ENCODE measurements around the gene KIF22. TPM values are rescaled to one million over a fixed set of nuclear protein-coding genes. Genes with fewer than 3 reads are reported as not detected.

KIF22 gene
- polyA plus RNA-seq, 3 donors = 22.0 to 46.2 (median 28.9) TPM

DNA sequence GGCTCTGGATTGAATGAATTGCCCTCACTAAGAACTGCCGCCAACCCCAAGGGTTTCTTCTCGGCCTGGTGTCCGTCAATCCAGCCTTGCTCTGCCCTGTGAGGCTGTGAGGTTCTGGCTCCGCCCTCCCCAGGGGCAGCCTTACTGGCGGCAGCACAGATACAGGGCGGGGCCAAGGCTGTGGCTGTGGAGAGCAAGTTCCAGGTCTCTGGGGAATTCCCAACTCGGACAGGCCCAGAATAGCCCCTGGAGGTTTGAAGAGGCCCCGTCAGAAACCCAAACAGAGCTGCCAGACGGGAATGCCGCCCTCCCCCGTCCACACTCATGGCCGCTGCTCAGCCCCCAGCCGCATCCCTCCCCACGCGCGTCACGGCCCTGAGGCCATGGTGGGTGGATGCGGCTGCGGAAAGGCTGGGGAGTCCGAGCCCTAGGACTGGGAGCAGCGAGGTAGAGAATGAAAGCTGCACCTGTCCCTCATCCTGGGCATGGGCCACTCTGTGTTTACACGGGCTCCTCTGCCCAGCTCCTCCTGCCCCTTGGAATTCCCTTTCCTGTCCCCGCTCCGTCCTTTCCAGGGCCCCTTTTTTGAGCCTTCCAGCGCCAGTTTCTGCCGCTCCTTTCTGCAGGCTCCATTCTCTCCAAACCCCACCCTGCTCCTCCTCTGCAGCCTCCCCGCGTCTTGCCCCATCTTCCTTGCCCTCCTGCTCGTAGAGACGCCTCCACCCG is 20.8 kb downstream of the KIF22 start:
- intact Hi-C loops (cut with micrococcal nuclease) = loop anchor here in 1 of 2 donors (10.0 kb wide), 1 partner anchor 183 kb away; the partner anchor contains the start of genes HIRIP3 and INO80E
- under 1% methylated on average over 28 of the region's 31 CpGs for WGBS (ENCODE audit: insufficient coverage)
- Histone ChIP-seq H3K9ac (ENCODE audit: insufficient read depth, low read length, poor library complexity, severe bottlenecking) (peak overlapping the region; percentile 50), H3K4me2 (replicated peaks; ENCODE audit: extremely low read depth, low read length, poor library complexity, severe bottlenecking) (peak overlapping the region; percentile 76), H2AFZ (ENCODE audit: insufficient read depth, low read depth, low read length, poor library complexity, severe bottlenecking) (peak overlapping the region; percentile 70), H3K4me3 (replicated peaks in 1 of 3; ENCODE audit: low read depth in 2 of 3, low read length in 3 of 3) (peak overlapping the region; percentile 35 to 73 (median 57)), H3K9me3 (replicated peaks in 1 of 2; ENCODE audit: control insufficient read depth in 1 of 2, insufficient read depth in 1 of 2, low read length in 2 of 2) (no peaks in the 10 kb centered on the region), H3K79me2 (ENCODE audit: insufficient read depth, low read length) (peaks cover 28% of the 10 kb centered on the region), H3K36me3 (replicated peaks in 1 of 2; ENCODE audit: control insufficient read depth in 1 of 2, insufficient read depth in 2 of 2, low read length in 2 of 2) (peaks cover 13 to 23% of the 10 kb centered on the region in 2 donors), H3K4me1 (ENCODE audit: control insufficient read depth in 1 of 2, insufficient read depth in 2 of 2, low read length in 2 of 2) (peaks cover 60 to 73% of the 10 kb centered on the region in 2 donors), H3K27ac (ENCODE audit: low read depth in 1 of 2, low read length in 2 of 2) (peak overlapping the region; percentile 29 to 59), H3K27me3 (ENCODE audit: control insufficient read depth in 2 of 2, insufficient read depth in 2 of 2, low read length in 2 of 2) (peaks cover 5 to 24% of the 10 kb centered on the region in 2 donors), H4K20me1 (ENCODE audit: insufficient read depth, low read length) (peaks cover 36% of the 10 kb centered on the region)
- Mint-ChIP-seq H3K27ac (peak overlapping the region; percentile 46 to 92 (median 85)), H3K4me1 (peaks cover 63% of the 10 kb centered on the region), H3K36me3 (peaks cover 21 to 31% of the 10 kb centered on the region in 2 donors), H3K9me3 (peaks cover 0 to 8% (median 3%) of the 10 kb centered on the region in 7 donors), H3K4me3 (peak overlapping the region; percentile 83 to 95), H3K27me3 (ENCODE audit: low read depth in 3 of 3) (peaks cover 20 to 34% (median 31%) of the 10 kb centered on the region in 3 donors)
- peak; percentile 82 to 93 (median 83) for DNase-seq
- TF ChIP-seq CTCF (IDR thresholded peaks at IDR 0.05) = no peak

GRCh38 chr16:29811896-29812665 is 21.5 kb downstream of the KIF22 start, which contains the start of gene PRRT2:
TSS of gene PRRT2 (plus strand) at chr16:29812193. CDS start at chr16:29813055, 862 bp downstream.
- peaks cover 20 to 34% (median 31%) of the 10 kb centered on the region in 3 donors for H3K27me3 Mint-ChIP-seq (ENCODE audit: low read depth in 3 of 3)
- Histone ChIP-seq H3K4me2 (replicated peaks; ENCODE audit: extremely low read depth, low read length, poor library complexity, severe bottlenecking) (peak within 1 kb of the TSS; percentile 76), H3K79me2 (ENCODE audit: insufficient read depth, low read length) (peaks cover 36% of the 10 kb centered on the region), H3K27me3 (ENCODE audit: control insufficient read depth in 2 of 2, insufficient read depth in 2 of 2, low read length in 2 of 2) (peaks cover 5 to 24% of the 10 kb centered on the region in 2 donors), H3K36me3 (replicated peaks in 1 of 2; ENCODE audit: control insufficient read depth in 1 of 2, insufficient read depth in 2 of 2, low read length in 2 of 2) (peaks cover 13 to 23% of the 10 kb centered on the region in 2 donors), H3K9ac (ENCODE audit: insufficient read depth, low read length, poor library complexity, severe bottlenecking) (peak within 1 kb of the TSS; percentile 50), H3K9me3 (replicated peaks in 1 of 2; ENCODE audit: control insufficient read depth in 1 of 2, insufficient read depth in 1 of 2, low read length in 2 of 2) (no peaks in the 10 kb centered on the region), H2AFZ (ENCODE audit: insufficient read depth, low read depth, low read length, poor library complexity, severe bottlenecking) (peak within 1 kb of the TSS; percentile 70), H3K4me1 (ENCODE audit: control insufficient read depth in 1 of 2, insufficient read depth in 2 of 2, low read length in 2 of 2) (peaks cover 64 to 80% of the 10 kb centered on the region in 2 donors), H4K20me1 (ENCODE audit: insufficient read depth, low read length) (peaks cover 37% of the 10 kb centered on the region), H3K4me3 (replicated peaks in 1 of 3; ENCODE audit: low read depth in 2 of 3, low read length in 3 of 3) (peak within 1 kb of the TSS; percentile 35 to 73 (median 57)), H3K27ac (ENCODE audit: low read depth in 1 of 2, low read length in 2 of 2) (peak within 1 kb of the TSS; percentile 29 to 59)
- no peak for TF ChIP-seq CTCF (IDR thresholded peaks at IDR 0.05)
- no peak for DNase-seq
- 4% methylated on average over 49 of the region's 69 CpGs for WGBS (ENCODE audit: insufficient coverage)
- peak within 1 kb of the TSS; percentile 83 to 95 for H3K4me3 Mint-ChIP-seq
- H3K27ac Mint-ChIP-seq = peak within 1 kb of the TSS; percentile 46 to 92 (median 85)
- intact Hi-C loops (cut with micrococcal nuclease) = loop anchor here in 1 of 2 donors (10.0 kb wide), 1 partner anchor 183 kb away; the partner anchor contains the start of genes HIRIP3 and INO80E
- peaks cover 0 to 8% (median 3%) of the 10 kb centered on the region in 7 donors for H3K9me3 Mint-ChIP-seq
- peaks cover 68% of the 10 kb centered on the region for H3K4me1 Mint-ChIP-seq
- H3K36me3 Mint-ChIP-seq = peaks cover 21 to 31% of the 10 kb centered on the region in 2 donors
